Measurements from ENCODE around the gene ZNF207. TPM values are rescaled to one million over a fixed set of nuclear protein-coding genes. Genes with fewer than 3 reads are reported as not detected.

Gene ZNF207
- total RNA-seq, result 51.8 and 112 TPM in 2 replicates

GRCh38 chr17:32349854-32350665, at the start of gene ZNF207:
Gene ZNF207, plus strand, starts transcription at chr17:32350157. Its CDS starts 129 bp downstream, at chr17:32350286.

GRCh38 chr17:32341857-32342602, 7.9 kb upstream of the ZNF207 start, which contains the start of gene C17orf75:
Gene C17orf75, minus strand, starts transcription at chr17:32342173. Its CDS starts 34 bp downstream, at chr17:32342139.

Other genes with a start within 250 kb of the ZNF207 start
- gene RHOT1, start 207.7 kb upstream of the ZNF207 start, total RNA-seq, result 21.0 and 47.1 TPM in 2 replicates
- gene RHBDL3, start 84.3 kb upstream of the ZNF207 start, total RNA-seq, result under 0.01 and 0.06 TPM in 2 replicates
- gene C17orf75, start 8.0 kb upstream of the ZNF207 start, total RNA-seq, result 18.9 and 23.2 TPM in 2 replicates
- gene PSMD11, start 94.4 kb downstream of the ZNF207 start, total RNA-seq, result 77.1 and 132 TPM in 2 replicates
- gene CDK5R1, start 136.8 kb downstream of the ZNF207 start, total RNA-seq, result 0.97 and 3.1 TPM in 2 replicates

Measured in bladder microvascular endothelial cell (primary cell).